Central memory CD8-positive, alpha-beta T cell (primary cell): ENCODE measurements around the gene STRN.

Experiments
- ATAC-seq: fragments of 150-1000 bp; cut with Tn5 transposase; replicated peaks from 2 replicates; pipeline ENCODE4 v1.10.0; 2022; ENCODE audit warnings: mild to moderate bottlenecking, moderate FRiP score, moderate number of reproducible peaks; ENCODE audit not compliant: poor library complexity, severe bottlenecking; ENCODE audit errors: extremely low read depth
- DNase-seq, 2 donors: peaks; one replicate each; pipeline ENCODE4 v3.0.0; 2021; ENCODE audit warnings: low spot score in 2 of 2
- H3K27ac Mint-ChIP-seq: one replicate; pipeline ENCODE4 v1.8.0; 2022; ENCODE audit warnings: low read depth, mild to moderate bottlenecking, moderate library complexity, mixed read lengths
- H3K27me3 Mint-ChIP-seq: one replicate; pipeline ENCODE4 v1.8.0; 2022; ENCODE audit warnings: mixed read lengths
- H3K36me3 Mint-ChIP-seq: one replicate; pipeline ENCODE4 v1.8.0; 2022; ENCODE audit warnings: mild to moderate bottlenecking, moderate library complexity, mixed read lengths; ENCODE audit not compliant: insufficient read depth
- H3K4me1 Mint-ChIP-seq: one replicate; pipeline ENCODE4 v1.8.0; 2022; ENCODE audit warnings: mixed read lengths
- H3K4me3 Mint-ChIP-seq: one replicate; pipeline ENCODE4 v1.8.0; 2022; ENCODE audit warnings: mild to moderate bottlenecking, moderate library complexity, mixed read lengths
- H3K9me3 Mint-ChIP-seq: one replicate; pipeline ENCODE4 v1.8.0; 2022; ENCODE audit warnings: mixed read lengths

The STRN gene

GRCh38 chr2:36811071-36811470, 155.3 kb downstream of the STRN start:
- Mint-ChIP-seq H3K27me3 (no peaks in the 10 kb centered on the region), H3K36me3 (no peaks in the 10 kb centered on the region), H3K4me1 (peaks cover 14% of the 10 kb centered on the region), H3K27ac (no peak overlapping the region), H3K4me3 (no peak overlapping the region), H3K9me3 (no peaks in the 10 kb centered on the region)
- ATAC-seq, result no peak
- no peak for DNase-seq

- Mint-ChIP-seq H3K9me3 (no peaks in the 10 kb centered on the region), H3K27me3 (no peaks in the 10 kb centered on the region), H3K27ac (no peak overlapping the region), H3K4me1 (peaks cover 20% of the 10 kb centered on the region), H3K4me3 (no peak overlapping the region), H3K36me3 (no peaks in the 10 kb centered on the region)
- ATAC-seq, result no peak
- DNase-seq, result no peak
Measured at GRCh38 chr2:36809069-36809445, 157.3 kb downstream of the STRN start.

- Mint-ChIP-seq H3K27me3 (no peaks in the 10 kb centered on the region), H3K27ac (no peak overlapping the region), H3K36me3 (no peaks in the 10 kb centered on the region)
Measured at GRCh38 chr2:36808386-36809068, 157.8 kb downstream of the STRN start.

GRCh38 chr2:36807223-36807886, 159.0 kb downstream of the STRN start:
- Mint-ChIP-seq H3K36me3 (no peaks in the 10 kb centered on the region), H3K27me3 (no peaks in the 10 kb centered on the region), H3K4me3 (peak overlapping the region; percentile 5), H3K9me3 (no peaks in the 10 kb centered on the region), H3K4me1 (peaks cover 31% of the 10 kb centered on the region), H3K27ac (no peak overlapping the region)
- DNase-seq (no peak), ATAC-seq (no peak)

More at GRCh38 chr2:36808386-36809068, 157.8 kb downstream of the STRN start:
- Mint-ChIP-seq H3K9me3 (no peaks in the 10 kb centered on the region), H3K4me3 (no peak overlapping the region), H3K4me1 (peaks cover 20% of the 10 kb centered on the region)
- ATAC-seq (no peak), DNase-seq (no peak)

GRCh38 chr2:36805635-36806224, 160.6 kb downstream of the STRN start:
- Mint-ChIP-seq H3K4me3 (no peak overlapping the region), H3K27me3 (no peaks in the 10 kb centered on the region), H3K36me3 (peaks cover 2% of the 10 kb centered on the region), H3K9me3 (no peaks in the 10 kb centered on the region), H3K4me1 (peaks cover 44% of the 10 kb centered on the region), H3K27ac (peak overlapping the region; percentile 89)
- ATAC-seq, result no peak
- no peak for DNase-seq

GRCh38 chr2:36802952-36803351, 163.4 kb downstream of the STRN start:
- Mint-ChIP-seq H3K4me3 (no peak overlapping the region), H3K36me3 (peaks cover 7% of the 10 kb centered on the region), H3K9me3 (no peaks in the 10 kb centered on the region), H3K27me3 (no peaks in the 10 kb centered on the region), H3K4me1 (peaks cover 65% of the 10 kb centered on the region), H3K27ac (peak overlapping the region; percentile 32)
- no peak for ATAC-seq
- DNase-seq, result no peak

GRCh38 chr2:36801088-36801487, 165.2 kb downstream of the STRN start:
- Mint-ChIP-seq H3K9me3 (no peaks in the 10 kb centered on the region), H3K36me3 (peaks cover 7% of the 10 kb centered on the region), H3K4me3 (peak overlapping the region; percentile 65), H3K27me3 (no peaks in the 10 kb centered on the region), H3K27ac (peak overlapping the region; percentile 75), H3K4me1 (peaks cover 66% of the 10 kb centered on the region)
- DNase-seq (no peak), ATAC-seq (peak; percentile 11)

- H3K36me3 Mint-ChIP-seq, result peaks cover 7% of the 10 kb centered on the region
- no peaks in the 10 kb centered on the region for H3K9me3 Mint-ChIP-seq
- ATAC-seq, result peak; percentile 94
- H3K27ac Mint-ChIP-seq, result peak overlapping the region; percentile 75
- peak overlapping the region; percentile 65 for H3K4me3 Mint-ChIP-seq
- H3K4me1 Mint-ChIP-seq, result peaks cover 66% of the 10 kb centered on the region
- DNase-seq, result peak; percentile 24 to 70
- no peaks in the 10 kb centered on the region for H3K27me3 Mint-ChIP-seq
Measured at GRCh38 chr2:36800381-36800780, 166.0 kb downstream of the STRN start.

GRCh38 chr2:36798724-36799123, 167.6 kb downstream of the STRN start:
- H3K27ac Mint-ChIP-seq, result peak overlapping the region; percentile 75
- H3K4me1 Mint-ChIP-seq, result peaks cover 66% of the 10 kb centered on the region
- H3K4me3 Mint-ChIP-seq, result peak overlapping the region; percentile 51
- DNase-seq (peak in 1 of 2 donors; percentile 21), ATAC-seq (peak; percentile 38)
- no peaks in the 10 kb centered on the region for H3K27me3 Mint-ChIP-seq
- peaks cover 7% of the 10 kb centered on the region for H3K36me3 Mint-ChIP-seq
- no peaks in the 10 kb centered on the region for H3K9me3 Mint-ChIP-seq

GRCh38 chr2:36797324-36798070, 168.8 kb downstream of the STRN start:
- Mint-ChIP-seq H3K9me3 (no peaks in the 10 kb centered on the region), H3K27ac (peak overlapping the region; percentile 69), H3K27me3 (no peaks in the 10 kb centered on the region), H3K4me3 (peak overlapping the region; percentile 14), H3K4me1 (peaks cover 63% of the 10 kb centered on the region), H3K36me3 (peaks cover 7% of the 10 kb centered on the region)
- DNase-seq (no peak), ATAC-seq (no peak)
